ENCODE data around the gene TEAD4.

Gene TEAD4

DNA sequence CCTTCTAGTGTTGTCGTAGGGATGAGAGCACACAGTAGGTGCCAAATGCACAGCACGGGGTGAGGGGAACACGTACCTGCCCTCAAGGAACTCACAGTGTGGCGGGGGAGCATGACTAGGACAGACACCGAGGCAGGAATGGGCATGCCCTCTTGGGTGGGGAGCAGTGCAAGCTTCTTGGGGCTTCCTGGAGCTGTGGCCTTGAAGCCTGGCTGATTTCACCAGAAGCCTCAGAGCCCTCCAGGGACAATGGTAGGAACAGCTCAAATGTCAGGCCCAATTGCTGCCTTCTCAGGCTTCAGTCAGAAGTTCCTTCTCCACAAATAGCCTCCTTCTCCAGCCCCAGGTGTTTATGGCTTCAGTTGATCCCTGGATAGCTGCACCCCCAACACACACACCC, 43.4 kb downstream of the TEAD4 start:
- no peak for DNase-seq (ENCODE audit: low spot score)

DNA sequence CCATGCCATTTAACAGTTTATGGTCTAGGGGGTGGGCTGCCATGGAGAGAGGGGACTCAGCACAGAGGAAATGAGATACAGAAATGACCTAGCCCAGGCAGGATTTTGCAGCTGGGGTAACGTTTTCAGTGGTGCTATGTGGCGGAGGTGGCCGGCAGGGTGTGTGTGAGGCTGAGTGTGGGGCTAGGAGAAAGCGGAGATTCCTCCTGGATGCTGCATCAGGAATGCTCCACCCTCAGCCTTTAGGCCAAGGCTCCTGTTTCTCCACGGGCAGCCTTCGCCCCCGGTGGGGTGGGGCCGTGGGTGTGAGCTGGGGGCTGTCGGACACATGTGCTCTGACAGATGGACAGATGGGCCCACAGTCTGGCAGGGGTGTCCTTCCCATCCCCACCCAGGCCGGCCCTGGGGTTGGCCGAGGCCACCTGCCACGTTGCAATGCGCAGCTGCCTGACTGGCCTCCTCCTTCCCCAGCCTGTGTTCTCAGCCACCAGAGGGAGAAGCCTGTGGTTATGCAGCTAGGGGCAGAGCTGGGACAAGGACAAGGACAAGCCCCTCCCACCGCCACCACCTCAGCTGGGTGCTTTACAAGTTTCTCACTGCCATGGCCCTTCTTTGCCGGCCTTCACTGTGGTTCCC, 44.3 kb downstream of the TEAD4 start:
- DNase-seq (ENCODE audit: low spot score), result no peak

DNA sequence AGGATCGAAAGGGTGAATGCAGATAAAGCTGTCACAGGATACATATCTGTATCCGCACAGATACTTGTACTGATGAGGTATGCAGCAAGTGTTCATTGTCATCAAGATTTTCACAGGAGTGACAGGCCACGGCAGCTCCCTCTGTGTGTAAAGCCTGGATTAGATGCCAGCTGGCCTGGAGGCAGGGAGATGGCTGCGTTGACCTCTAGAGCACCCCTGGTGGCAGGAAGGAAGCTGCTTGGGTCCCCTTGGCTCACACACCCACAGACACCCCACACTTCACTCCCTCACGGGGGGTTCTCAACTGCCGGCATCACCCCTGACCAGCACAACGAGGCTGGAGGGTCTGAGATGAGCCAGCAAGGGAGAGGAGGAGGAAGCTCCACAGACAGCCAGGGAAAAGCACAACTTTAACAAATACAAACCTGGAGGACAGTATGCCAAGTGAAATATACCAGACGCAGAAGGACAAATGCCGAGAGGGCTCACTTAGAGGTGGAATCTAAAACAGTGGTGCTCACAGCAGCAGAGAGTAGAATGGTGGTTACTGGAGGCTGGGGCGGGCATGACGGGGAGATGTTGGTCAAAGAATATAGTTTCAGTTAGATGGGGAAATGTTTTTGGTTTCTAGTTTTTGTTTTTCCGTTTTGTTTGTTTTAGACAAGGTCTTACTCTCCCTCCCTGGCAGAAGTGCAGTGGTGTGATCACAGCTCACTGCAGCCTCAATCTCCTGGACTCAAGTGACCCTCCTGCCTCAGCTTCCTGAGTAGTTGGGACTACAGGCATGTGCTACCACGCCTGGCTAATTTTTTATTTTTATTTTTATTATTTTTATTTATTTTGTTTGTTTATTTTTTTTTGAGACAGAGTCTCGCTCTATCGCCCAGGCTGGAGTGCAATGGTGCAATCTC, 45.7 kb downstream of the TEAD4 start:
- no peak for DNase-seq (ENCODE audit: low spot score)

DNA sequence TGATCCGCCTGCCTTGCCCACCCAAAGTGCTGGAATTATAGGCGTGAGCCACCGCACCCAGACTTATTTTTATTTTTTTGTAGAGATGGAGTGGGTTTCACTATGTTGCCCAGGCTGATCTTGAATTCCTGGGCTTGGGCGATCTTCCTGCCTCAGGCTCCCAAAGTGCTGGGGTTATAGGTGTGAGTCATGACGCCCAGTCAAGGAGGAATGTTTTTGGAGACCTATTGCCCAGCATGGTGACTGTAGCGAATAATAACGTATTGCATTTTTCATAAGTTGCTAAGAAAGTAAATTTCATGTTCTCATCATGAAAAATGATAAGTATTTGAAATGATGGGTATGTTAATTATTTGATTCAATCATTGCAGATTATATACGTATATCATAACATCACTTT, 46.5 kb downstream of the TEAD4 start:
- DNase-seq (ENCODE audit: low spot score), result no peak

DNA sequence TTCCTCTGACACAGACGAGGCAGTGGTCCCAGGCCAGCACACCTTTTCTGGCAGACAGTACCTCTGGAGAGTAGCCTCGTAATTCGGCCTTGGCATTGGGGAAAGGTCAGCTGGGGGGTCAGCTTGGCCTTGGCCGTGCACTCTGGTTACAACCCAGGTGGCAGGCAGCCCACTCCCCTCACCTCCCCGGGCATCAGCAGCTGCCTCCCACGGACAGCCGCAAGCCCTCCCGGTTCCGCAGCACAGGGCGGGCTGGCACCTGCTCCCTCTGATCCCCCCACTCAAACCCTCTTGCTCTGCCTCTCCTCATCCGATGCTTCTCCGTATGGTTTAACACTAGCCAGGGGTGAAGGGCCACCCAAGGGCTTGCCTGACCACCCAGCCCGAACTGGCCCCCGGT, 50.6 kb downstream of the TEAD4 start:
- DNase-seq (ENCODE audit: low spot score), result no peak

DNA sequence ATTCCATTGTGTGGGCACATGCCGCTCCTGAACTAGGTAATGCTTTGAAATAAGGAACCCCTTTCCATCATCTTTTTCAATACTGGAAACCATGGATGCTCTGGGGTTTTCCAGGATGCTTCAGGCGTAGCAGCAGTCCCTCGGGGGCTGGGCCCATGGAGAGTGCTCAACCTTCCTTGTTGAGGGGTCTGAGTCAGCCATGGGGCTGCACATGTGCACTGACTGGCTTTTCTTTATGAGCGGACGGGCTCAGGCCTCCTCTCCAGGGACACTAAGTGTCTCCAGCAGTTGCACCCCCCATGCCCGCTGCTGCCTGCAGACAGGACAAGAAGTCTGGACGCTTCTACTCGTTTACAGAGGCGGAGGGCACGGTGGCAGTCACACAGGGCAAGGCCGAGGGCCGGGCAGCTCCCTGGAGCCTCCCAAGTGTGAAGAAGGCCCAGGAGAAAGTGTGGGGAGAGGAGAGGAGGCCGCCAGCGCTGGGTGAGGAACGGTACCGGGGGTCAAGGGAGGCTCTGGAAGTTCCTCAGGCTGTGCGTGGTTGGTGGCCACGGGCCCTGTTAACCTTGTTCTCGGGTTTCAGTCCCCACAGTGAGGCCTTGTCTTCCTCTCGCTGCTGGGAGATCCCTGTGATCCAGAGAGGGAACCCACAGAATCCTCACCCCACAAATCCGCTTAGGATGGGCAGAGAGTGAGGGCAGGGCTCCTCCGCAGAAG, 51.2 kb downstream of the TEAD4 start:
- DNase-seq (ENCODE audit: low spot score), result no peak

DNA sequence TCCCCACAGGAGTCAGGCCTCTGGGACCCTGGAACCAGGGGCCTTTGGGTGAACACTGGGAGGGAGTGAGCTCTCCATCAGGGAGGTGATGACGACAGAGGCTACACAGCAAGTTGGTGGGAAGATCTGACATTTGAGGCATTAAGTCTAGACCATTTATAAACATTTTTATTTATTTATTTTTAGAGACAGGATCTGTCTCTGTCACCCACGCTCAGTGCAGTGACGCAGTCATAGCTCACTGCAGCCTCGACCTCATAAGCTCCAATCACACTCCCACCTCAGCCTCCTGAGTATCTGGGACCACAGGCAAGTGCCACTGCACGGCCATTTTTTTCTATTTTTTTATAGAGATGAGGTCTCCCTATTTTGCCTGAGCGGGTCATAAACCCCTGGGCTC, 53.6 kb downstream of the TEAD4 start:
- no peak for DNase-seq (ENCODE audit: low spot score)

DNA sequence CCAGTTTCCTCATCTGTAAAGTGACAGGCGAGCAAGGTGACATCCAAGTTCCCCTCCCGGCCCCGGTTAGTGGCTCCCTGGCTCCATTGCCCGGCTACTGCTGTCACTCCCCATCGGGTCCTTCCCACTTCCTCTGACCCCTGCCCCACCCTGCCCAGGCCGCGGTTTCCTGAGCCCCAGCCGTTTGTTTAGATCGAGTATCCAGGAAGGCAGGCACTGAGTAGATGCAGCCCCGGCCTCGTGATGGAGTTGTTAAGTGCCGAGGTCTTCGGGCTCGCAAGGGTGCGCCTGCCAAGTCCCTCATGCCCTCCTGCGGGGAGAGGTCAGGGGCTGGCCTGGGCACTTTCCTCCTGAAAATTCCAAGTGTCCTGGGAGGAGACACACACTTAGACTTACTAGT, 55.4 kb downstream of the TEAD4 start:
- DNase-seq (ENCODE audit: low spot score), result no peak

DNA sequence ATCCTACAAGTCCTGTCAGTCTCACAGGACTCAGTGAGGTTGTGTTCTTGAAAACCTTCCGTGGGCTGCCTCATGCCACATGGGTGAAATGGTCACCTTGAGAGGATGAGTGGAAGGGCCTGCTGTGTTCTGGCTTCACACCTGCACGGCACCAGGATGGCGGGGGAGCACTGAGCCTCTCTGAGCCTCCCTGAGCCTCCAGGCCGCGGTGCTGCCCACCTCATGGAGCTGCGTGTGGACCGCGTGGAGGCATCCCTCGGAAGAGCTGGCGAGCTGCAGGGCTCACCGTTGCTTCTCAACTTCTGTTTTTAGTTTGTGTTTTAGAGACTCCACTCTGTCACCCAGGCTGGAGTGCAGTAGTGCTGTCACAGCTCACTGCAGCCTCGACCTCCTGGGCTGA, 56.2 kb downstream of the TEAD4 start:
- DNase-seq (ENCODE audit: low spot score), result no peak

DNA sequence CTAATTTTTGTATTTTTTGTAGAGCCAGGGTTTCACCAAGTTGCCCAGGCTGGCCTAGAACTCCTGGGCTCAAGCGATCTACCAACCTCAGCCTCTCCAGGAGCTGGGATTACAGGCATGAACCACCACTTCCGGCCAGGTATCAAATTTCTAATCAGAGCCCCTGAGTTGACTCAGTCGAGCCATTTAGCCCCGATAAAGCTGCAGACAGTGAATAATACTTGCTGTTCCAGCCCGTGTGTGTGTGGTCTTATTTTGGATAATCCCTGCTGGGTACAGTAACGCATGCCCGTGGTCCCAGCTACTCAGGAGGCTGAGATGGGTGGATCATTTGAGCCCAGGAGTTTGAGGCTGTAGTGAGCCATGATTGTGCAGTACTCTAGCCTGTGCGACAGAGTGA, 57.0 kb downstream of the TEAD4 start:
- DNase-seq (ENCODE audit: low spot score), result no peak

DNA sequence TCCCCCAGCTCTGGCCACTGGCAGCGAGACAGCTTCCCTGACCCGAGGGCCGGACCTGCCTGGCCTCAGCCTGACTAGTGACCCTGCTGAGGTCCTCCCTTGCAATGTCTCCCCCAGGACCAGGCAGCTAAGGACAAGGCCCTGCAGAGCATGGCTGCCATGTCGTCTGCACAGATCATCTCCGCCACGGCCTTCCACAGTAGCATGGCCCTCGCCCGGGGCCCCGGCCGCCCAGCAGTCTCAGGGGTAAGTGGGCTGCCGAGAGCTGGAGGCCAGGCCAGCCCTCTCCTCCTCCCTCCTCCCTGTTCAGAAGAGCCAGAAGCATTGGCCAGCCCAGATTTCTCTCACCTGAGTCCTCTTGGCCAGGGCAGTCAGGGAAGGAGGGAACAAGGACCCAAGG, 58.1 kb downstream of the TEAD4 start:
- DNase-seq (ENCODE audit: low spot score), result no peak

DNA sequence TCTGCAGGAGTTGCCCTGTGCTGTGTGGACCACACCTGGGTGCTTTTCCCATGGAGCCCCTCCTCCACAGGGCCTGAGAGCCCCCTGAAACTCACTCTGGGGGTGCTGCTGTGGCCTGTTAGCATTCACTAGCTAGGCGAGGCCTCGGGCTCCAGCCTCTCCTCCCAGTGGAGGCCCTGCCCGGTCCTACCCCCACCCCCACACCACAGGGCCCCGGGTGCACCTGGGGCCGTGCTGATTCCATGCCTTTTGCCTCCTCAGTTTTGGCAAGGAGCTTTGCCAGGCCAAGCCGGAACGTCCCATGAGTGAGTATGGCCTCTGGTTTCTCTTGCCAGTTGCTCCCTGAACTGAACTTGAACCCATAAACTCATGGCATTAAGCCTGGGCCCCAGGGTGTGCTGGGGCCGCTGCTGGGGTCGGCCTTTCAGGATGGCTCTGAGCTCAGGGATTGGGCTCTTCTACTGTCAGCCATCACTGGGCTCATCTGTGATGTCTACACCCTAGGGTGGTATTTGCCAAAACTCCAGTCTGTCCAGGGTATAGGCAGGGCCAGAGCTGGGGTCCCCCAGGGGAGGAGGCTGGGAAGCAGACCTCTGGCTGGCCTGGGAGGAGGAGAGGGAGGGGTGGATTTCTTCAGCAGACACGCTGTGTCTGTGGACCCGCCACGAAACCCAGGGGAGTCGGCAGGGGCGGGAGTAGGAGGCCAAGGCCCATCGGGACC, 59.2 kb downstream of the TEAD4 start:
- no peak for DNase-seq (ENCODE audit: low spot score)

DNA sequence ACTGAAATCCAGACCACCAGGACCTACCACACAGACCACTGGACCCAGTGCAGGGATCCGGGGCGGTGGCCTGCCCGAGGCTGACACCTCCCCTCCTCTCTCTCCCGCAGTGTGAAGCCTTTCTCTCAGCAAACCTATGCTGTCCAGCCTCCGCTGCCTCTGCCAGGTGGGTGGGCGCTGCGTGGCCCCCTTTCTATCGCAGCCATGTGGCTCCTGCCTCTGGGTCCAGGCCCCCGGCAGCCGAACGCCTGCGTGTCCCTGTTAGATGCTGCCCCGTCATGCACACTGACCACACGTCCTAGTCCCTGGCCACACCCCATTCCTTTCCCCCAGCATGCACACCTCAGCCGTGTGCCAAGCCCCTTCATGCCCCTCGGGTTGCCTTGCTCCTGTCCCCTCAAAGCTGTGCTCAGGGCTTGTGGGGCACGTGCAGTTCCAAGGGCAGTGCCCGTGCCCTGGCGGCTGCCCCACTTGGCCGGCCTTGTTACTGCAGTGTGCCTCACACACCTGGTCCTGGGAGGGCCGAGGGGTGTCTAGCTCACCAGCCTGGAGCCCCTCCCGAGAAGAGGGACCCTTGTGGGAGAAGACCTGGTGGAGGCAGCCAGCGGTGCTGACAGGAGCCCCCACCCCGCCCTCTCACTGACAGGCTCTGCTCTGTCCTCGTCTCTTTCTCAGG, 59.9 kb downstream of the TEAD4 start:
- no peak for DNase-seq (ENCODE audit: low spot score)

DNA sequence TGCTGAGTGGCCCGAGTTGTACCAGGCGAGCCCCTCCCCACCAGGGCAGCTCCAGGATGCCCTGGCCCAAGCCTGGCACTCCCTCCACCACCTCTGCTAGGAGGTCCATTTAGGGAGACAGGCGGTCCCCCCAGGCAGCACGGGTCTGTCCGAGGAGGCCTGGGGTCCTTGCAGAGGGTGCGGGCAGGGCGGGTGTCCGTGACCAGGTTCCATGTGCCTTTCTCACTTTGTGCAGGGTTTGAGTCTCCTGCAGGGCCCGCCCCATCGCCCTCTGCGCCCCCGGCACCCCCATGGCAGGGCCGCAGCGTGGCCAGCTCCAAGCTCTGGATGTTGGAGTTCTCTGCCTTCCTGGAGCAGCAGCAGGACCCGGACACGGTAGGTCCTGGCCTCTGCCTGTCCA, 61.2 kb downstream of the TEAD4 start:
- DNase-seq (ENCODE audit: low spot score), result no peak

DNA sequence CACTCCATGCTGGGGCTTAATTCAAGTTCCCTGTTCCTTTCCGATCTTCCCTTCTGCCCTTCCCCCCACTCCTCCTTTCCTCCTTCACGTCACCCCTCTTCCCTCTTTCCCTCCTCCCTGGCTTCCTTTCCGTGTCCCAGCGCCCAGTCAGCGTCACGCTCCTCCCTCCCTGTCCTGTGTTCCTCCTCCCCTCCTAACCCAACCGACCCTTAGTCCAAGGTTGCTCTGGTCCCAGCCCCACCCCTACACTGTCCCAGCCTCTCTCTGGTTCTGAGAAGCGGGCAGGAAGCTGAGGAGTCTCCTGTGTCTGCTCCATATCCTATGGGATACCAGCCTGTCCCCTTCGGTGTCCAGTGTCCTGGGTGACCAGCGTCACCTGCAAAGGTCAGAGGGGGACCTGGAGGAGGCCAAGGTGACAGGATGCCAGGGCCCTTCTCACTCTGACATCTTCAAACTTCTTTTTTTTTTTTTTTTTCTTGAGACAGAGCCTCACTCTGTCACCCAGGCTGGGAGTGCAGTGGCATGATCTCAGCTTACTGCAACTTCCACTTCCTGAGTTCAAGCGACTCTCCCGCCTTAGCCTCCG, 61.7 kb downstream of the TEAD4 start:
- no peak for DNase-seq (ENCODE audit: low spot score)

DNA sequence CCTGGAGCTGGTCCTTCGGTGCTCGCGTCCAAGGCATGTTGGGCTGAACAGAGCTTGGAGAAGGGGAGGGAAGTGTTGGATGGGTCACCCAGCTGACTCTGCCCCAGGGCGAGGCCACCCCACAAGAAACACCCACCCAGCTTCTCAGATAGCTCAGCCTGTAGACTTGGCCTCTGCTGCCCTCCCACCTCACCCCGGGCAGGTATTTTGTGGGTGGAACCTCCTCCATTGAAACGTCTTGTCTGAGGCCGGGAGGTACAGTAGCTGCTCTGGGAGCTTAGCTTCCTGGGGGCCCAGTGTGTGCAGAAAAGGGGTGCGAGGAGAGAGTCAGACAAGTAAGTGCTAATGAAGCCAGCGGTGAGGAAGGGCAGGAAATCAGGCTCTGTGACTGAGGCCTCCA, 63.2 kb downstream of the TEAD4 start:
- no peak for DNase-seq (ENCODE audit: low spot score)

DNA sequence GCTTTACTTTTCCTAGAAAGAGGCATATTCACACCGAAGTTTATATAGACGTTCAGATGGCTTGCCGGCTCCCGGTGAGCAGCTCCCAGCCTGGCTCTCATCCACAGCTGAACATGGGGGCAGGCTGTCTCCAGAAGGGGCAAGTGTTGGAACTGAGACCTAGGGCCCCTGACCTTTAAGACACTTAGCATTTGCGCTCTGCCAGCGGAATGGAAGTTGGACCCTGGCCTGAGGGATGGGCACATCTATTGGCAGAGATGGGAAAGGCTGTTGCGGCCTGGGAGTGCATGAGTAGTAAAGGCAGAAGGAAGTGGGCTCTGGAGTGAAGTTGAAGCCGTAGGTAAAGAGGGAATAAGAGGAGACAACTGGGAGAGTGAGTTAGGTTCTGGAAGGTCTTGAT, 63.8 kb downstream of the TEAD4 start:
- DNase-seq (ENCODE audit: low spot score), result no peak

DNA sequence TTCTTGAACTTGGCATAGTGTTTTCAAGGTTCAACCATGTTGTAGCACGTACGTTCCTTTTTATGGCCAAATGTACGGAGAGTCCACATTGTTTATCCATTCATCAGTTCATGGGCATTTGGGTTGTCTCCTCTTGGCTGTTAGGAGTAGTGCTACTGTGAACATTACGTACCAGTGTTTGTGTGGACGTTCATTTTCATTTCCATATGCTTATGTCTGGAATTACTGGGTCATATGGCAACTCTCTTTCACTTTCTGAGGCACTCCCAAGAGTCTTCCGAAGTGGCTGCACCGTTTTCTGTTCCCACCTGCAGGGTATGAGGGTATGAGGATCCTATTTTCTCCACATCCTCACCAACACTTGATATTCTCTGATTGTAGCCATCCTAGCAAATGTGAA, 68.9 kb downstream of the TEAD4 start:
- DNase-seq (ENCODE audit: low spot score), result no peak

DNA sequence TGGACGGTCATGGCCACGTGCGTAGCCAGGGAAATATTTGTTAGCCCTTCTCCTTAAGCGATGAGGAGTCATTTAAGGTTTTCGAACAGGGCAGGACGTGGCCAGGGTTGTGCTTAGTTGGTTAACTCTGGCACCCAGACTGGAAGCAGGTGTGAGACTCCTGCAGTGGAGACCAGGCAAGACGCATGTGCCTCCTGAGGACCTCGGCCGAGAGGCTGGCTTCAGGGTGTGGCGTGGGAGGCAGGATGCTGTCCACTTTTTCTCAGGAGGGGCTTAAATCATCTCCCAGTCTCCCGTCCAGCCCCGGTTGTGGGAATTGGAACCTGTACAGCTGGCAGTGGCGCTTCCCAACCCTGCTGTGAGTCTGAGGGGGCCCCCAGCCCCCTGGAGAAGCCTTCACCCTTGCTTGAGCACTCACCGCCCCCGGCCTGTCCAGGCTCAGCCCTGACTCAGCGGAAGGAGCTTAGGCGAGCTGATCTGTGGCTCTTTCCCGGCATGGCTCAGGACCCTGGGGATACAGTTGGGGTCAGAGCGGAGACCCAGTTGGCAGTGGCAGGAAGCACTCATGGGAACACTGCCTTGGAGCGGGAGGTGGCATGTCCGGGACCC, 71.7 kb downstream of the TEAD4 start:
- no peak for DNase-seq (ENCODE audit: low spot score)

DNA sequence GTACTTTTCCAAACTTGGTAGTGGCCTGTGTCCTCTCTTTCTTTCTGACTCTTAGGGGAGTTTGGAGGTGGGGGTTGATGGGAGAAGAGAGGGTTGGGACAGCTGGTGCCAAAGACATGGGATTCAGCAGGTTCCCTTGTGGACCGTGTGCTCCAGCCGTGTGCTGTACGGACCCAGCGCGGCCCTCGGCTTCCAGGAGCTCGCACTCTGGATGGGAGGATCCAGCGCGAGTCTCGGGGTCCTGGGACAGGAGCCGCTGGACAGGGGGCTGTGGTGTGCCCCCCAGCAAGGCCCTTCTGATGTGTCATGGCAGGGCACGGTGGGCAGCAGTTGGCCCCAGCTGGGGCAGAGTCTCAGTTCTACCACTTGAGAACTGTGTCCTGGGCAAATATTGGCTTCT, 73.0 kb downstream of the TEAD4 start:
- no peak for DNase-seq (ENCODE audit: low spot score)
